Heart left ventricle (tissue), 16 donors: ENCODE data around the gene ADAM19. TPM values are rescaled to one million over a fixed set of nuclear protein-coding genes. Genes with fewer than 3 reads are reported as not detected.
A peak's percentile ranks its signal among the peaks of the same experiment; 100 is the strongest.
"Not testable (repeated sequence)": the region's sequence is repeated elsewhere in the genome, so short reads cannot be mapped to it uniquely, and the experiment has no call there.

ENCODE experiments used
- ATAC-seq, 4 donors: fragments of 200-7000 bp; cut with Tn5 transposase; one replicate each; pipeline ENCODE4 v1.9.1; 2020 to 2022; ENCODE audit warnings: moderate library complexity in 4 of 4, mild to moderate bottlenecking in 3 of 4, moderate number of reproducible peaks in 1 of 4
- DNase-seq, 5 donors: peaks; one replicate each; pipeline ENCODE4 v3.0.0-alpha.2; 2020
- H3K27ac ChIP-seq, 12 donors: fragments of 200-600 bp; sonication (generic) in 4 of 12; one replicate each; pipeline versions ENCODE4 v1.5.0 to v1.8.0; 2016 to 2022; ENCODE audit warnings: mild to moderate bottlenecking in 2 of 12
- H3K27me3 ChIP-seq, 9 donors: fragments of 200-600 bp; sonication (generic) in 2 of 9; one replicate each; pipeline versions ENCODE4 v1.5.1 to v1.8.0; 2016 to 2022; ENCODE audit warnings: mild to moderate bottlenecking in 3 of 9
- H3K36me3 ChIP-seq, 9 donors: fragments of 200-600 bp; sonication (generic) in 2 of 9; one replicate each; pipeline versions ENCODE4 v1.5.0 to v1.8.0; 2018 to 2022; ENCODE audit warnings: mild to moderate bottlenecking in 2 of 9
- H3K4me1 ChIP-seq, 12 donors: fragments of 200-600 bp; sonication (generic) in 4 of 12; one replicate each; pipeline versions ENCODE4 v1.5.0 to v1.8.0; 2016 to 2022; ENCODE audit warnings: mild to moderate bottlenecking in 3 of 12
- H3K4me3 ChIP-seq, 12 donors: fragments of 200-600 bp; sonication (generic) in 4 of 12; one replicate each; pipeline versions ENCODE4 v1.5.0 to v1.8.0; 2017 to 2022; ENCODE audit warnings: mild to moderate bottlenecking in 9 of 12, moderate library complexity in 4 of 12
- H3K9me3 ChIP-seq, 12 donors: fragments of 200-600 bp; sonication (generic) in 4 of 12; one replicate each; pipeline versions ENCODE4 v1.5.0 to v1.8.0; 2016 to 2022; ENCODE audit warnings: mild to moderate bottlenecking in 1 of 12
- POLR2A ChIP-seq, 2 donors: fragments of 450-650 bp; IDR thresholded peaks; one replicate each; pipeline ENCODE4 v1.6.1; 2017; ENCODE audit warnings: antibody characterized with exemption in 2 of 2, mild to moderate bottlenecking in 2 of 2, moderate library complexity in 2 of 2
- WGBS, 4 donors: extraction: QIAGEN DNeasy Blood & Tissue Kit in 2 of 4; methylation state at CpG; one replicate each; pipeline versions ENCODE4 v1.1.5 to v1.1.7; 2013 to 2018; 5-methylcytosine and 5-hydroxymethylcytosine counted together
- intact Hi-C, 10 donors: fragments of 100-400 bp; cut with DNase I; formaldehyde crosslinking; loops; one replicate each; pipeline versions ENCODE4 v1.11.1 to v1.14.2; 2022
- polyA plus RNA-seq, 2 donors: library from polyadenylated mRNA; stranded (reverse); fragments of 200-250 nt; gene quantifications; one replicate each; pipeline ENCODE4 v1.2.3, GENCODE V29; 2013
- total RNA-seq, 9 donors: library from RNA; depleted of rRNA in 2 of 9; stranded (reverse); fragments of >200 nt in 2 of 9; fragmentation: NEBNext Ultra II Directional in 3 of 9; extraction: Animal tissue kit (Norgen Biotek cat#: 25700) in 3 of 9; gene quantifications; one replicate each; pipeline versions ENCODE4 v1.1.0 to v1.2.4, GENCODE V29; 2016 to 2023
- TF ChIP-seq, protein P1 (sequence below), 12 donors: fragments of 200-600 bp; sonication (generic) in 4 of 12; IDR thresholded peaks; one replicate each; pipeline versions ENCODE4 v1.5.0 to v1.8.0; 2018 to 2022; ENCODE audit warnings: antibody characterized with exemption in 12 of 12, mild to moderate bottlenecking in 5 of 12
- donor health status: ischemic (EF 13 %, LVEDD 7.1; RV severe dilation, severe dysfunction).
- donor health status: healthy with polysubstance abuse.
- donor health status: DM: no; HTN: yes; CAD: no.
- donor health status: DM: no; HTN: no; CAD: no.
- donor health status: ischemic (EF 25% LVEDD 6.9; RV normal size, moderate dysfunction).
- donor health status: ischemic (EF 25% LVEDD 5.7; RV mildly dilated, moderate dysfunction).
- donor health status: healthy.
- donor health status: DM: yes; HTN: yes; CAD: no.
- donor health status: ischemic (EF 35%, LVEDD 5.7; RV mildly dilated, moderate dysfunction).
- donor health status: nonischemic (EF 11% LVEDD 7.7; RV severe dilation, severe dysfunction).
- donor health status: DM: yes; HTN: yes; CAD: no.
- donor health status: PGD.
- donor health status: ischemic (EF 29% LVEDD 5.4; RV normal size, mild dysfunction).
- donor health status: nonischemic (EF 23%, LVEDD 6.1; RV moderate dilation, normal function).

Gene ADAM19
- total and polyA plus RNA-seq, 11 donors = 6.5 to 47.6 (median 19.0) TPM

DNA sequence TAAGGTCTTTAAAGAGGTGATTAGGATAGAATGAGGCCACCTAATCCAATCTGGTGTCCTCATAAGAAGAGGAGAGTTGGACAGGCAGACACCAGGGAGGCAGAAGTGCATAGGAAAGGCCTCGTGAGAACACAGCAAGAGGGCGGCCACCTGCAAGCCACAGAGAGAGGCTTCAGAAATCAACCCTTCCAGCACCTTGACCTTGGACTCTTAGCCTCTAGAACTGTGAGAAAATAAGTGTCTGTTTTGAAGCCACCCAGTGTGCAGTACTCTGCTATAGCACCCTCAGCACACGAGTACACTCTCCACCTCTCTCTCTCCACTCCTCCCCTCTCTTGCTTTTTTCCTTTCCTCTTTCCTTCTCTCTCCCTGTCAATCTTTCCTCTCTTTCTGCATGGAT is 88.7 kb downstream of the ADAM19 start:
- Histone ChIP-seq H3K4me3 (no peak overlapping the region), H3K27ac (peak overlapping the region in 1 of 12 donors; percentile 22), H3K27me3 (no peaks in the 10 kb centered on the region), H3K36me3 (peaks cover 0 to 98% (median 81%) of the 10 kb centered on the region in 9 donors), H3K4me1 (peaks cover 0 to 13% (median 2%) of the 10 kb centered on the region in 12 donors), H3K9me3 (no peaks in the 10 kb centered on the region)
- no peak for DNase-seq
- intact Hi-C loops = no loop called here
- no peak for ATAC-seq
- 61 to 80% (median 77%) methylated on average over 3 of the region's 3 CpGs for WGBS, 4 donors
- TF ChIP-seq, protein P1, sequence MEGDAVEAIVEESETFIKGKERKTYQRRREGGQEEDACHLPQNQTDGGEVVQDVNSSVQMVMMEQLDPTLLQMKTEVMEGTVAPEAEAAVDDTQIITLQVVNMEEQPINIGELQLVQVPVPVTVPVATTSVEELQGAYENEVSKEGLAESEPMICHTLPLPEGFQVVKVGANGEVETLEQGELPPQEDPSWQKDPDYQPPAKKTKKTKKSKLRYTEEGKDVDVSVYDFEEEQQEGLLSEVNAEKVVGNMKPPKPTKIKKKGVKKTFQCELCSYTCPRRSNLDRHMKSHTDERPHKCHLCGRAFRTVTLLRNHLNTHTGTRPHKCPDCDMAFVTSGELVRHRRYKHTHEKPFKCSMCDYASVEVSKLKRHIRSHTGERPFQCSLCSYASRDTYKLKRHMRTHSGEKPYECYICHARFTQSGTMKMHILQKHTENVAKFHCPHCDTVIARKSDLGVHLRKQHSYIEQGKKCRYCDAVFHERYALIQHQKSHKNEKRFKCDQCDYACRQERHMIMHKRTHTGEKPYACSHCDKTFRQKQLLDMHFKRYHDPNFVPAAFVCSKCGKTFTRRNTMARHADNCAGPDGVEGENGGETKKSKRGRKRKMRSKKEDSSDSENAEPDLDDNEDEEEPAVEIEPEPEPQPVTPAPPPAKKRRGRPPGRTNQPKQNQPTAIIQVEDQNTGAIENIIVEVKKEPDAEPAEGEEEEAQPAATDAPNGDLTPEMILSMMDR (IDR thresholded peaks at IDR 0.05) = no peak
- TF ChIP-seq POLR2A (IDR thresholded peaks at IDR 0.05) = no peak

DNA sequence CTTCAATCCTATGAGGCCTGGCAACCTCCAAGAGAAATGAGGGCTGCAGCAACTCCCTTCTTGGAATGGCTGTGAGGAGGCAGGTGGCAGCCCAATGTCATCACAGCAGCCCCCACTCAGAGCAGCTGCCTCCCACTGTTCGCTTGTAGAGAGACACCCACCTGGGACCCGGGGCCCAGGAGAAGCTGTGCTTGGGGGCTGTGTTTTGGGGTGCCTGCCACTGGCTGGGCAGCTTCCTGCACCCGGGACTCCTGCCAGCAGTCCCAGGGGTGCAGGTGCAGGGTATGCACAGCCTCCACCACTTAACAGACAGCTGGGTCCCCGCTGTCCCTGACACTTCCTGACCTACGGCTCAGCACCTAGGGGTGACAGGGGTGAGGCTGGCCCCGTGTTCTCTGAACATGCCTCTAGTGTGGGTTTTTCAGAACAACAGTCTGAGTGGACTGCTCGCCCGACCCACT is 89.3 kb downstream of the ADAM19 start:
- no peaks in the 10 kb centered on the region for H3K27me3 ChIP-seq
- H3K4me1 ChIP-seq = peaks cover 0 to 13% (median 2%) of the 10 kb centered on the region in 12 donors
- peak in 1 of 4 donors; percentile 27 for ATAC-seq
- intact Hi-C loops = no loop called here
- no peaks in the 10 kb centered on the region for H3K9me3 ChIP-seq
- H3K4me3 ChIP-seq = no peak overlapping the region
- DNase-seq = no peak
- peak overlapping the region in 1 of 12 donors; percentile 22 for H3K27ac ChIP-seq
- H3K36me3 ChIP-seq = peaks cover 0 to 98% (median 81%) of the 10 kb centered on the region in 9 donors
- 79 to 87% (median 85%) methylated on average over 5 to 8 of the region's 8 CpGs for WGBS, 4 donors
- no peak for TF ChIP-seq POLR2A (IDR thresholded peaks at IDR 0.05)

DNA sequence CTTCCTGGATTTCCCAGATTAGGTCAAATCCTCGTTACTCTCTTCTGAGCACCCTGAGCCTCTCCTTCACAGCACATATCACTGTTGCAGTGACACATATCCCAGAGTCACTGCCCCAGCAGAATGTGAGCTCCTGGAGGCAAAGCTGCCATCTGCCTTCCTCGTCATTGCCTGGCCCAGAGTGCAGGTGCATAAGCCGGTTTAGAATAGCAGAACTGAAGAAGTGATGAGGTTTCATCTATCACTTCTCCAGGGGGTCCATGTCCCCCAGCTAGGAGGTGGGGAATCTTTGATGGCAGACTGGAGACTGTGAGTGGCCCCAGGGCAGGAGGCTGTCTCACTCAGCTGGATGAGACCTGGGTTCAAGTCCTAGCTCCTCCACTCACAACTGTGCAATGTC is 89.8 kb downstream of the ADAM19 start:
- no peaks in the 10 kb centered on the region for H3K27me3 ChIP-seq
- intact Hi-C loops = no loop called here
- H3K27ac ChIP-seq = peak overlapping the region in 1 of 12 donors; percentile 22
- ATAC-seq (no peak), DNase-seq (no peak)
- peaks cover 0 to 98% (median 81%) of the 10 kb centered on the region in 9 donors for H3K36me3 ChIP-seq
- 90 to 98% (median 94%) methylated on average over 3 of the region's 3 CpGs for WGBS, 4 donors
- H3K9me3 ChIP-seq = no peaks in the 10 kb centered on the region
- TF ChIP-seq, protein P1 (IDR thresholded peaks at IDR 0.05) = no peak
- TF ChIP-seq POLR2A (IDR thresholded peaks at IDR 0.05) = no peak
- H3K4me1 ChIP-seq = peaks cover 0 to 13% (median 2%) of the 10 kb centered on the region in 12 donors
- H3K4me3 ChIP-seq = no peak overlapping the region

DNA sequence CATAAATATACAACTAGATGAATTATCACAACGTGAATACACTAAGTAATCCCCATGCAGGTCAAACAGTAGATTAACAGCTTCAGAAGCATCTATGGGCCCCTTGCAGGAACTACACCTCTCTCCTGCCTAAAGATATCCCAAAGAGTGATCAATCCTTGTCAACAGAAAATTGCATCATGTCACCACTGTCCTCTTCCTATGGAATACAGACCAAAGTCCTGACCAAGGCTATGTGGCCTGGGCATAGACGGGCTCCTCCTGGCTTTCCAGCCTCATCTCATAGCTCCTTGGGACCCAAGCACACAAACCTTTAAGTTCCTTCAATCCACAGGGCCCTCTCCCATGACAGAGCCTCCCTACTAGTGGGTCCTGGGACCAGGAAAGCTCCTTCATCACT is 90.2 kb downstream of the ADAM19 start:
- Histone ChIP-seq H3K4me3 (no peak overlapping the region), H3K27me3 (no peaks in the 10 kb centered on the region), H3K4me1 (peaks cover 0 to 13% (median 2%) of the 10 kb centered on the region in 12 donors), H3K9me3 (no peaks in the 10 kb centered on the region), H3K27ac (no peak overlapping the region), H3K36me3 (peaks cover 0 to 98% (median 81%) of the 10 kb centered on the region in 9 donors)
- TF ChIP-seq, protein P1 (IDR thresholded peaks at IDR 0.05) = no peak
- DNase-seq = no peak
- ATAC-seq = no peak
- 83 to 92% (median 88%) methylated on average over 2 of the region's 2 CpGs for WGBS, 4 donors
- intact Hi-C loops = no loop called here

DNA sequence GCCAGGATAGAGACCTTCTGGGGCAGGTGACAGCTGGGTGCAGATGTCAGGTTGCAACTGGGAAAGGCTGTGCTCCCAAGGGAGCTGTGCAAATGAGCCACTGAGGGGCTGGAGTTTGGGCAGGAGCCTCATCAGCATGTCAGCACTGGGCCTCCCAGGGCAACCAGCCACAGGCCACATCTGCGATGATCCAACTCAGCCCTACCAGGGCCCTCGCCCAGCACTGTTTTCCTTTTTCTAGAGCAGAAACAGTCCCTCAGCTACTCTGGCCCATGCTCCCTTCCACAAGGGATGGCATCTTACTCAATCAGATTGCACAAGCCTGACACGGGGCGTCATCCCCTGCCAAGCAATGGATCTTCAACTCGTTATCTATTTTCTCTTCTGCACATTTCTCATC is 90.8 kb downstream of the ADAM19 start:
- Histone ChIP-seq H3K4me3 (no peak overlapping the region), H3K27me3 (no peaks in the 10 kb centered on the region), H3K9me3 (no peaks in the 10 kb centered on the region), H3K4me1 (peaks cover 0 to 18% (median 2%) of the 10 kb centered on the region in 12 donors), H3K36me3 (peaks cover 0 to 98% (median 81%) of the 10 kb centered on the region in 9 donors), H3K27ac (peak overlapping the region in 1 of 12 donors; percentile 3)
- DNase-seq (peak in 2 of 5 donors; percentile 72 to 78), ATAC-seq (peak in 3 of 4 donors; percentile 41 to 73 (median 69))
- TF ChIP-seq, protein P1 (IDR thresholded peaks at IDR 0.05) = no peak
- TF ChIP-seq POLR2A (IDR thresholded peaks at IDR 0.05) = no peak
- WGBS, 4 donors = 67 to 76% (median 73%) methylated on average over 5 of the region's 5 CpGs
- intact Hi-C loops = no loop called here

DNA sequence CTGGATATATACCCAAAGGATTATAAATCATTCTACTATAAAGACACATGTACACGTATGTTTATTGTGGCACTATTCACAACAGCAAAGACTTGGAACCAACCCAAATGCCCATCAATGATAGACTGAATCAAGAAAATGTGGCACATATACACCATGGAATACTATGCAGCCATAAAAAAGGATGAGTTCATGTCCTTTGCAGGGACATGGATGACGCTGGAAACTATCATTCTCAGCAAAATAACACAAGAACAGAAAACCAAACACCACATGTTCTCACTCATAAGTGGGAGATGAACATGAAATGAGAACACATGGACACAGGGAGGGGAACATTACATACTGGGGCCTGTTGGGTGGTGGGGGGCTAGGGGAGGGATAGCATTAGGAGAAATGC is 92.9 kb downstream of the ADAM19 start:
- H3K36me3 ChIP-seq = peaks cover 0 to 90% (median 73%) of the 10 kb centered on the region in 9 donors
- H3K27me3 ChIP-seq, H3K27ac ChIP-seq, ATAC-seq, intact Hi-C loops, DNase-seq, H3K9me3 ChIP-seq, H3K4me3 ChIP-seq: not testable (repeated sequence)
- H3K4me1 ChIP-seq = peaks cover 0 to 23% (median 2%) of the 10 kb centered on the region in 12 donors
- 73 to 98% (median 97%) methylated on average over 2 of the region's 2 CpGs for WGBS, 4 donors
